ENCODE measurements around the gene LCN10. TPM values are rescaled to one million over a fixed set of nuclear protein-coding genes. Genes with fewer than 3 reads are reported as not detected.
A peak's percentile ranks its signal among the peaks of the same experiment; 100 is the strongest.

Gene LCN10
- polyA plus RNA-seq, 2 of the 4 experiments (the other 2 are of a cell fraction), result not detected

- H3K9me3 ChIP-seq, result no peaks in the 10 kb centered on the region
- CTCF ChIA-PET, result interaction anchor here (2.1 to 6.0 kb wide), 3 partner anchors 9 to 28 kb away, joined by 7 to 50 read pairs (median 42); partner anchors contain the start of genes LCN10 and LCN8
- DNase-seq (ENCODE audit: low read depth in 1 of 2, low spot score in 1 of 2), result no peak
- H3K4me2 ChIP-seq, result no peak overlapping the region
- 71% methylated on average over 15 of the region's 16 CpGs for WGBS (ENCODE audit: missing lambda C conversion rate)
- no peak for FAIRE-seq
- peaks cover 6% of the 10 kb centered on the region; the same call in 1 of the 3 replicates for H3K4me1 ChIP-seq
- TF ChIP-seq JUN (IDR thresholded peaks at IDR 0.05) (no peak), CBX8 (IDR thresholded peaks at IDR 0.05) (no peak), CTCF (IDR thresholded peaks at IDR 0.05) (no peak), ZFP36 (IDR thresholded peaks at IDR 0.05; ENCODE audit: borderline replicate concordance, partially characterized antibody) (no peak), KDM5A (IDR thresholded peaks at IDR 0.05) (no peak), GATA3 (IDR thresholded peaks at IDR 0.05; ENCODE audit: borderline replicate concordance) (no peak), HDAC2 (IDR thresholded peaks at IDR 0.05) (no peak), TP53 (CRISPR knock-in tag; IDR thresholded peaks at IDR 0.05) (no peak), BCL3 (IDR thresholded peaks at IDR 0.05) (no peak), MAZ (IDR thresholded peaks at IDR 0.05; ENCODE audit: borderline replicate concordance, low read depth, low read length) (no peak), ZC3H11A (IDR thresholded peaks at IDR 0.05) (no peak), BHLHE40 (IDR thresholded peaks at IDR 0.05; ENCODE audit: low read depth, low read length) (no peak), EHMT2 (IDR thresholded peaks at IDR 0.05; ENCODE audit: low read depth) (no peak), POLR2A (IDR thresholded peaks at IDR 0.05; ENCODE audit: low read length) (no peak), SMC3 (IDR thresholded peaks at IDR 0.05) (no peak), HOXB13 (CRISPR knock-in tag; IDR thresholded peaks at IDR 0.05; ENCODE audit: low read depth) (no peak), ZSCAN20 (CRISPR knock-in tag; IDR thresholded peaks at IDR 0.05) (no peak)
- TF ChIP-seq, protein P1, sequence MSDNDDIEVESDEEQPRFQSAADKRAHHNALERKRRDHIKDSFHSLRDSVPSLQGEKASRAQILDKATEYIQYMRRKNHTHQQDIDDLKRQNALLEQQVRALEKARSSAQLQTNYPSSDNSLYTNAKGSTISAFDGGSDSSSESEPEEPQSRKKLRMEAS (IDR thresholded peaks at IDR 0.05), result no peak
- H3K27ac ChIP-seq, result no peak overlapping the region
- no peak for ATAC-seq
- POLR2A ChIA-PET, result no interaction called here
- H3K4me3 ChIP-seq, result no peak overlapping the region
Observed at GRCh38 chr9:136732444-136733178, 10.1 kb downstream of the LCN10 start.

GRCh38 chr9:136729926-136730325 lies 12.8 kb downstream of the LCN10 start:
- TF ChIP-seq FOSL2 (IDR thresholded peaks at IDR 0.05), result no peak
- TF ChIP-seq FOSL2 (CRISPR knock-in tag; IDR thresholded peaks at IDR 0.05), result no peak
- no peak for TF ChIP-seq RARB (CRISPR knock-in tag; IDR thresholded peaks at IDR 0.05)
- TF ChIP-seq EHMT2 (IDR thresholded peaks at IDR 0.05; ENCODE audit: low read depth), result no peak
- 88% methylated on average over 8 of the region's 8 CpGs for WGBS (ENCODE audit: missing lambda C conversion rate)
- DNase-seq (ENCODE audit: low read depth in 1 of 2, low spot score in 1 of 2) (no peak), ATAC-seq (no peak), FAIRE-seq (no peak)
- no peak overlapping the region for H3K4me3 ChIP-seq
- POLR2A ChIA-PET, result interaction anchor here (0.5 kb wide), 1 partner anchor 355 kb away, joined by 4 read pairs; no protein-coding TSS in a partner anchor
- H3K4me1 ChIP-seq, result peaks cover 23% of the 10 kb centered on the region
- CTCF ChIA-PET, result interaction anchor here (1.0 to 6.0 kb wide), 14 partner anchors 11 to 299 kb away, joined by 3 to 50 read pairs (median 12); partner anchors contain the start of genes DIPK1B, LCN10, LCN15 and LCN8
- H3K27ac ChIP-seq, result no peak overlapping the region
- peak overlapping the region; percentile 97; the same call in 2 of the 3 replicates for H3K4me2 ChIP-seq
- no peaks in the 10 kb centered on the region for H3K9me3 ChIP-seq

GRCh38 chr9:136729144-136729543 lies 13.6 kb downstream of the LCN10 start:
- H3K9me3 ChIP-seq, result no peaks in the 10 kb centered on the region
- DNase-seq (ENCODE audit: low read depth in 1 of 2, low spot score in 1 of 2) (peak in 1 of 2 experiments; percentile 62), FAIRE-seq (no peak), ATAC-seq (peak; percentile 63 to 80)
- 44% methylated on average over 7 of the region's 7 CpGs for WGBS (ENCODE audit: missing lambda C conversion rate)
- peak overlapping the region; percentile 91 for H3K4me3 ChIP-seq
- CTCF ChIA-PET, result interaction anchor here (0.6 to 6.0 kb wide), 23 partner anchors 8 to 468 kb away, joined by 3 to 50 read pairs (median 7); partner anchors contain the start of genes DIPK1B, LCN10, LCN15 and LCN6
- peaks cover 31% of the 10 kb centered on the region for H3K4me1 ChIP-seq
- TF ChIP-seq POLR2A (IDR thresholded peaks at IDR 0.05; ENCODE audit: low read length), result peak; percentile 29; the same call in 1 of the 2 replicates
- no peak for TF ChIP-seq MAZ (IDR thresholded peaks at IDR 0.05; ENCODE audit: borderline replicate concordance, low read depth, low read length)
- 0 out of 5 replicates have a peak, but pooled peaks of 1 of the 2 experiments have one; percentile 18 for TF ChIP-seq JUN (IDR thresholded peaks at IDR 0.05)
- TF ChIP-seq RCOR1 (IDR thresholded peaks at IDR 0.05; ENCODE audit: low read depth, low read length), result no peak
- POLR2A ChIA-PET, result interaction anchor here (1.1 to 2.7 kb wide), 8 partner anchors 10 to 366 kb away, joined by 3 to 17 read pairs (median 4); partner anchors contain the start of gene LCN10
- peak overlapping the region; percentile 99 to 100 for H3K27ac ChIP-seq
- peak overlapping the region; percentile 97 for H3K4me2 ChIP-seq

Data from A549 (cell line).